H1 (cell line): Measurements from ENCODE around the gene FRMD4A. TPM values are rescaled to one million over a fixed set of nuclear protein-coding genes. Genes with fewer than 3 reads are reported as not detected.

Experiments
- CTCF ChIA-PET: fragments of 300-600 bp; sonication (Branson Sonifier 250); formaldehyde crosslinking; loops from one replicate; lab custom pipeline; 2021; ENCODE audit not compliant: partially characterized antibody; lab: Charles Lee
- POLR2A ChIA-PET: fragments of 300-600 bp; sonication (Branson Sonifier 250); formaldehyde crosslinking; loops from one replicate; lab custom pipeline; 2021; ENCODE audit warnings: inconsistent platforms; ENCODE audit not compliant: partially characterized antibody; lab: Charles Lee
- DNase-seq, 2 experiments: peaks; one replicate each; pipeline versions ENCODE4 v3.0.0 to v3.0.0-alpha.2; 2010 to 2022; ENCODE audit warnings: low spot score in 2 of 2, low read depth in 1 of 2, mixed read lengths in 1 of 2
- FAIRE-seq: peaks from 2 replicates; lab custom pipeline; 2011; peaks lifted over from hg19 to GRCh38; lab: Jason Lieb, UNC
- H2AFZ ChIP-seq: 2 replicates; pipeline ENCODE4 v1.8.1; 2012; ENCODE audit warnings: low read length, inconsistent platforms
- H2AK5ac ChIP-seq: 2 replicates; pipeline ENCODE4 v1.6.1; 2013; ENCODE audit warnings: low read depth, low read length
- H2BK120ac ChIP-seq: replicated peaks from 2 replicates; pipeline ENCODE3; 2013; ENCODE audit warnings: low read depth, low read length, inconsistent platforms
- H2BK12ac ChIP-seq: 2 replicates; pipeline ENCODE4 v1.6.1; 2013; ENCODE audit warnings: low read depth, low read length
- H2BK15ac ChIP-seq: 2 replicates; pipeline ENCODE4 v1.6.1; 2013; ENCODE audit warnings: low read length
- H2BK20ac ChIP-seq: 2 replicates; pipeline ENCODE4 v1.6.1; 2013; ENCODE audit warnings: low read length
- H2BK5ac ChIP-seq: 2 replicates; pipeline ENCODE4 v1.6.1; 2013; ENCODE audit warnings: low read depth, low read length
- H3K14ac ChIP-seq: 2 replicates; pipeline ENCODE4 v1.6.1; 2013; ENCODE audit warnings: inconsistent platforms; ENCODE audit not compliant: insufficient read length
- H3K18ac ChIP-seq: 2 replicates; pipeline ENCODE4 v1.6.1; 2013; ENCODE audit warnings: low read length; ENCODE audit errors: extremely low read depth
- H3K23ac ChIP-seq: 2 replicates; pipeline ENCODE4 v1.6.1; 2013; ENCODE audit warnings: inconsistent platforms; ENCODE audit not compliant: insufficient read length
- H3K23me2 ChIP-seq: 2 replicates; pipeline ENCODE4 v1.6.1; 2013; ENCODE audit warnings: low read depth, low read length
- H3K27ac ChIP-seq: 2 replicates; pipeline ENCODE4 v1.6.1; 2011; ENCODE audit warnings: low read depth, low read length, inconsistent platforms
- H3K27me3 ChIP-seq, 4 experiments: replicated peaks in 1 of 4; 1 replicate in 1 of 4; 2 replicates in 3 of 4; pipeline versions ENCODE4 v1.6.1 to v1.8.1; 2011 to 2013; ENCODE audit warnings: low read length in 3 of 4, mild to moderate bottlenecking in 3 of 4, inconsistent platforms in 2 of 4, mixed read lengths in 2 of 4, moderate library complexity in 1 of 4; ENCODE audit not compliant: control insufficient read depth in 3 of 4, insufficient read depth in 3 of 4; ENCODE audit errors: extremely low read depth in 1 of 4
- H3K36me3 ChIP-seq, 4 experiments: 2 replicates each; pipeline versions ENCODE4 v1.6.1 to v1.8.1; 2011 to 2013; ENCODE audit warnings: mild to moderate bottlenecking in 4 of 4, low read length in 3 of 4, moderate library complexity in 2 of 4, control low read depth in 1 of 4, inconsistent platforms in 1 of 4; ENCODE audit not compliant: insufficient read depth in 4 of 4, control insufficient read depth in 2 of 4
- H3K4ac ChIP-seq: replicated peaks from 2 replicates; pipeline ENCODE3; 2013; ENCODE audit warnings: low read length, low read depth, mixed read lengths, inconsistent platforms; ENCODE audit not compliant: insufficient read length
- H3K4me1 ChIP-seq, 4 experiments: replicated peaks in 1 of 4; 1 replicate in 1 of 4; 2 replicates in 3 of 4; pipeline versions ENCODE4 v1.6.1 to v1.8.1; 2011 to 2013; ENCODE audit warnings: low read length in 3 of 4, inconsistent platforms in 2 of 4, mixed read lengths in 1 of 4; ENCODE audit not compliant: insufficient read depth in 4 of 4, control insufficient read depth in 3 of 4
- H3K4me2 ChIP-seq, 2 experiments: 2 replicates each; pipeline versions ENCODE4 v1.6.1 to v1.8.1; 2011 to 2013; ENCODE audit warnings: low read depth in 2 of 2, low read length in 2 of 2, control low read depth in 1 of 2, inconsistent platforms in 1 of 2, mild to moderate bottlenecking in 1 of 2; ENCODE audit not compliant: insufficient read depth in 1 of 2
- H3K4me3 ChIP-seq, 4 experiments: fragments of 200-600, 300-600 bp in 1 of 4; sonication (generic), shearing (Covaris generic), sonication (Bioruptor Twin) in 1 of 4; 2 replicates each; pipeline versions ENCODE4 v1.5.1 to v1.8.1; 2011 to 2016; ENCODE audit warnings: low read length in 4 of 4, low read depth in 3 of 4, control low read depth in 2 of 4, inconsistent platforms in 2 of 4, mild to moderate bottlenecking in 2 of 4, mixed read lengths in 1 of 4, moderate library complexity in 1 of 4; ENCODE audit not compliant: insufficient read depth in 2 of 4; ENCODE audit errors: extremely low read depth in 1 of 4
- H3K56ac ChIP-seq: replicated peaks from 2 replicates; pipeline ENCODE3; 2013; ENCODE audit warnings: low read depth, mild to moderate bottlenecking, mixed read lengths, low read length, inconsistent platforms; ENCODE audit not compliant: insufficient read length
- H3K79me1 ChIP-seq: 2 replicates; pipeline ENCODE4 v1.6.1; 2013; ENCODE audit warnings: low read depth, low read length, control low read depth
- H3K79me2 ChIP-seq, 2 experiments: 2 replicates each; pipeline versions ENCODE4 v1.6.1 to v1.8.1; 2012 to 2013; ENCODE audit warnings: low read length in 2 of 2, mild to moderate bottlenecking in 2 of 2, inconsistent platforms in 1 of 2; ENCODE audit not compliant: insufficient read depth in 2 of 2, control insufficient read depth in 1 of 2
- H3K9ac ChIP-seq, 4 experiments: replicated peaks in 1 of 4; 1 replicate in 1 of 4; 2 replicates in 3 of 4; pipeline versions ENCODE4 v1.6.1 to v1.8.1; 2011 to 2013; ENCODE audit warnings: low read depth in 3 of 4, low read length in 3 of 4, control low read depth in 2 of 4, mild to moderate bottlenecking in 2 of 4, moderate library complexity in 2 of 4, inconsistent platforms in 1 of 4; ENCODE audit errors: extremely low read depth in 1 of 4
- H3K9me3 ChIP-seq, 2 experiments: 2 replicates each; pipeline versions ENCODE4 v1.6.1 to v1.8.1; 2012 to 2013; ENCODE audit warnings: mild to moderate bottlenecking in 2 of 2, moderate library complexity in 2 of 2, control low read depth in 1 of 2, inconsistent platforms in 1 of 2, low read depth in 1 of 2, low read length in 1 of 2, mixed read lengths in 1 of 2; ENCODE audit not compliant: insufficient read depth in 2 of 2
- H4K20me1 ChIP-seq, 2 experiments: replicated peaks in 1 of 2; 2 replicates each; pipeline versions ENCODE3 to v1.8.1; 2011 to 2013; ENCODE audit warnings: inconsistent platforms in 2 of 2, low read length in 2 of 2, mild to moderate bottlenecking in 1 of 2; ENCODE audit not compliant: insufficient read depth in 2 of 2, control insufficient read depth in 1 of 2
- H4K5ac ChIP-seq: 2 replicates; pipeline ENCODE4 v1.6.1; 2013; ENCODE audit warnings: low read length, low read depth, mixed read lengths, inconsistent platforms; ENCODE audit not compliant: insufficient read length
- H4K8ac ChIP-seq: 2 replicates; pipeline ENCODE4 v1.8.0; 2013; ENCODE audit warnings: mild to moderate bottlenecking, moderate library complexity, low read length, inconsistent platforms; ENCODE audit not compliant: insufficient read depth; ENCODE audit errors: extremely low read depth
- H4K91ac ChIP-seq: replicated peaks from 2 replicates; pipeline ENCODE3; 2013; ENCODE audit warnings: low read length, mixed read lengths, inconsistent platforms; ENCODE audit not compliant: insufficient read length
- BCL11A ChIP-seq, 2 experiments: IDR thresholded peaks; one replicate each; pipeline ENCODE4 v1.6.1; 2011; ENCODE audit warnings: low read depth in 2 of 2, low read length in 2 of 2, mild to moderate bottlenecking in 2 of 2
- CBX8 ChIP-seq: fragments of 300-800, 300-1000 bp; sonication (generic); IDR thresholded peaks from 2 replicates; pipeline ENCODE4 v1.7.1; 2016; ENCODE audit warnings: low read depth, low read length, borderline replicate concordance
- CEBPB ChIP-seq: IDR thresholded peaks from 2 replicates; pipeline ENCODE4 v1.6.1; 2012; ENCODE audit warnings: low read depth, low read length
- CHD2 ChIP-seq: IDR thresholded peaks from 2 replicates; pipeline ENCODE4 v1.6.1; 2012; ENCODE audit warnings: low read length, improper control_type of control experiment
- EGR1 ChIP-seq: IDR thresholded peaks from 2 replicates; pipeline ENCODE4 v1.6.1; 2011; ENCODE audit warnings: low read depth, low read length, borderline replicate concordance
- JUN ChIP-seq: IDR thresholded peaks from 2 replicates; pipeline ENCODE4 v1.6.1; 2011; ENCODE audit warnings: low read depth, mild to moderate bottlenecking, improper control_type of control experiment, low read length
- KDM1A ChIP-seq: fragments of 200-600, 300-600 bp; sonication (generic); IDR thresholded peaks from 2 replicates; pipeline ENCODE4 v1.7.1; 2016; ENCODE audit warnings: mild to moderate bottlenecking, low read length, borderline replicate concordance
- KDM4A ChIP-seq: IDR thresholded peaks from one replicate; pipeline ENCODE4 v1.7.1; 2012; ENCODE audit warnings: low read depth, mild to moderate bottlenecking, moderate library complexity, low read length, inconsistent platforms; ENCODE audit not compliant: severe bottlenecking
- NANOG ChIP-seq: IDR thresholded peaks from 2 replicates; pipeline ENCODE4 v1.6.1; 2011; ENCODE audit warnings: low read length, low read depth, mild to moderate bottlenecking, inconsistent platforms; ENCODE audit not compliant: insufficient read depth, poor library complexity, severe bottlenecking
- RAD21 ChIP-seq, 2 experiments: IDR thresholded peaks in 1 of 2; conservative IDR thresholded peaks in 1 of 2; 2 replicates each; pipeline ENCODE4 v1.6.1; 2011; ENCODE audit warnings: low read depth in 2 of 2, low read length in 2 of 2, improper control_type of control experiment in 1 of 2, inconsistent platforms in 1 of 2, mild to moderate bottlenecking in 1 of 2, moderate library complexity in 1 of 2
- RFX5 ChIP-seq: IDR thresholded peaks from 2 replicates; pipeline ENCODE4 v1.6.1; 2011; ENCODE audit warnings: low read depth, low read length, improper control_type of control experiment, borderline replicate concordance
- RNF2 ChIP-seq: fragments of 200-900, 300-1000 bp; sonication (generic); IDR thresholded peaks from 2 replicates; pipeline ENCODE4 v1.7.1; 2016; ENCODE audit warnings: borderline replicate concordance, low read depth, mild to moderate bottlenecking, antibody characterized with exemption, low read length; ENCODE audit not compliant: poor library complexity, severe bottlenecking; ENCODE audit errors: missing control alignments
- SP1 ChIP-seq: IDR thresholded peaks from 2 replicates; pipeline ENCODE4 v1.6.1; 2011; ENCODE audit warnings: low read depth, low read length
- TAF7 ChIP-seq: optimal IDR thresholded peaks from 2 replicates; pipeline ENCODE3; 2011; ENCODE audit warnings: low read depth, mild to moderate bottlenecking, inconsistent platforms, low read length, moderate library complexity, borderline replicate concordance
- TCF12 ChIP-seq: IDR thresholded peaks from 2 replicates; pipeline ENCODE4 v1.6.1; 2011; ENCODE audit warnings: low read depth, mild to moderate bottlenecking, low read length
- WGBS, 2 experiments: shearing (Covaris generic) in 1 of 2; methylation state at CpG; one replicate each; pipeline versions ENCODE4 v1.1.6 to v1.1.7; 2013 to 2015; ENCODE audit warnings: low lambda C conversion rate in 2 of 2, mixed read lengths in 2 of 2, inconsistent platforms in 1 of 2, low coverage in 1 of 2, missing lambda C conversion rate in 1 of 2; ENCODE audit not compliant: insufficient replicate concordance in 2 of 2, insufficient coverage in 1 of 2, insufficient read length in 1 of 2; ENCODE audit errors: extremely low coverage in 1 of 2, missing lambda C conversion rate in 1 of 2; 5-methylcytosine and 5-hydroxymethylcytosine counted together
- polyA plus RNA-seq, 7 experiments: library from polyadenylated mRNA; depleted of rRNA in 3 of 7; stranded (reverse) in 5 of 7; unstranded in 2 of 7; fragments of >200 nt in 5 of 7; fragments of 200-250 nt in 2 of 7; gene quantifications; 1 replicate in 5 of 7; 2 replicates in 1 of 7; 4 replicates in 1 of 7; pipeline versions ENCODE4 v1.2.1 to v1.2.3, GENCODE V29; 2011 to 2013; ENCODE audit warnings: missing spikeins in 2 of 7, mixed read lengths in 2 of 7
- total RNA-seq: library from RNA; stranded (reverse); fragmentation: NEBNext Ultra II Directional; extraction: Animal tissue kit (Norgen Biotek cat#: 25700); gene quantifications from 2 replicates; pipeline ENCODE4 v1.2.1, GENCODE V29; 2021

FRMD4A gene
- total and polyA plus RNA-seq, 2 of the 8 experiments (the other 6 are each of a cell fraction or from before 2014, with no cell fraction given): 38.6 to 39.6 TPM

DNA sequence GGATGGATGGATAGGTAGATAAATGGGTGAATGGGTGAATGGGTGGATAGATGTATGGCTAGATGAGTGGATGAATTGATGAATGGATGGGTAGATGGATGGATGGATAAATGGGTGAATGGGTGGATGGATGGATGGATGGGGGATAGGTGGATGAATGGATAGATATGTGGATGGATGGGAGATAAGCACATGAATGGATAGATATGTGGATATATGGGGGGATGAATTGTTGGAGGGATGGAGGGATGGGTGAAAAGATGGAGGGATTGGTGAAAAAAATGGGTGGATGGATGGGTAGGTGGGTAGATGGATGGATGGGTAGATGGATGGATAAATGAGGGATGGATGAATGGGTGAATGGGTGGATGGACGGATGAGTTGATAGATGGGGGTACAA, 196.4 kb downstream of the FRMD4A start:
- Histone ChIP-seq H2AFZ (no peak overlapping the region), H3K9ac (no peak overlapping the region), H3K4me2 (no peak overlapping the region), H4K5ac (no peak overlapping the region), H3K9me3 (no peaks in the 10 kb centered on the region), H3K18ac (no peak overlapping the region), H3K27ac (no peak overlapping the region), H3K23me2 (peaks cover 7% of the 10 kb centered on the region; the same call in 1 of the 2 replicates), H2BK5ac (no peak overlapping the region), H3K14ac (no peak overlapping the region), H2BK15ac (no peak overlapping the region), H3K36me3 (no peaks in the 10 kb centered on the region), H3K23ac (no peak overlapping the region), H2AK5ac (no peak overlapping the region), H3K27me3 (no peaks in the 10 kb centered on the region), H2BK12ac (no peak overlapping the region), H3K56ac (peak overlapping the region; percentile 91), H3K79me2 (no peaks in the 10 kb centered on the region), H3K79me1 (no peaks in the 10 kb centered on the region), H4K91ac (no peak overlapping the region), H4K20me1 (no peaks in the 10 kb centered on the region), H2BK20ac (no peak overlapping the region), H2BK120ac (no peak overlapping the region), H4K8ac (no peak overlapping the region), H3K4me3 (no peak overlapping the region), H3K4ac (no peak overlapping the region), H3K4me1 (no peaks in the 10 kb centered on the region)
- POLR2A ChIA-PET: no interaction called here
- FAIRE-seq: no peak
- DNase-seq: no peak
- 89 to 100% methylated on average over 1 of the region's 1 CpG for WGBS, 2 experiments
- CTCF ChIA-PET: no interaction called here
- no peak for TF ChIP-seq CHD2
- no peak for TF ChIP-seq CBX8
- no peak for TF ChIP-seq KDM4A
- no peak for TF ChIP-seq JUN
- no peak for TF ChIP-seq RFX5
- TF ChIP-seq EGR1: no peak
- TF ChIP-seq KDM1A: no peak
- TF ChIP-seq SP1: no peak
- TF ChIP-seq BCL11A (IDR thresholded peaks at IDR 0.05; ENCODE audit: low read depth in 2 of 2, low read length in 2 of 2): no peak
- no peak for TF ChIP-seq CEBPB
- TF ChIP-seq TCF12: no peak
- TF ChIP-seq TAF7: no peak
- TF ChIP-seq RAD21 (IDR thresholded peaks at IDR 0.05 in 1 of 2, conservative IDR thresholded peaks at IDR 0.05 in 1 of 2; ENCODE audit: low read depth in 2 of 2, low read length in 2 of 2): no peak
- TF ChIP-seq NANOG: no peak
- no peak for TF ChIP-seq RNF2
